ENCODE results near the gene ZGPAT.
"Not testable (repeated sequence)": the region's sequence is repeated elsewhere in the genome, so short reads cannot be mapped to it uniquely, and the experiment has no call there.

ZGPAT gene

GRCh38 chr20:63705232-63706026, 2.4 kb upstream of the ZGPAT start:
- DNase-seq, result no peak

GRCh38 chr20:63706027-63706695, 1.7 kb upstream of the ZGPAT start:
- no peak for DNase-seq

DNA sequence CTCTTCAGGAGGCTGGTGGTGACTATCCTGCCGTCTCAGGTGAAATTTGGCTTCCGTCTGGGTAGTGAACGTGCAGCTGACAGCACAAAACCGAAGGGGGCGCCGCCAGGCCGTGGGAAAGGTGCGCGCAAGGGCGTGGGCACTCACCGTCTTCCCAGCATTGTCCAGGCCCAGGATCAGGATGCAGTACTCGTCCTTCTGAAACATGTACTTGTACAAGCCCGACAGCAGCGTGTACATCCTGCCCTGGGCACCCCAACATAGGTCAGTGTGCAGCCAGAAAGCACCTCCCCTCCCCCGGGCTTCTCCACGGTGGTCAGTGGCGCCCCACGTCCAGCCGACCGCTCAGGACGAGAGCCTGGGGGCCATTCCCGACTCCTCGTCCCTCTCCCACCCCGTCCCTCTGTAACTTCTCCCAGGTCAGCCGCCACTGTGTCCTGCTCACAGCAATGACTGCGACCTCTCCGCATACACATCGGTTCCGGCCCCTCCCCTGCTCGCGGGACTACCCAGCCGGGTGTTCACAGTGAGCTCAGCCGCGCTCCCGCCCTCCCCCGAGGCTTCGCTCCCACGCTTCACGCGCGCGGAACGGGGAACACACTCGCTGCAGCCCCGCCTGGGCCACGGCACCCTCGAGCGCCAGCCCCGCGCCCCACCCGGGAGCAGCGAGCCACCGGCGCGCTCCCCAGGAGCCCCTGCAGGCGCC, 834 bp upstream of the ZGPAT start:
- no peak for DNase-seq

GRCh38 chr20:63708301-63709148, 686 bp downstream of the ZGPAT start:
- DNase-seq, result no peak

- no peak for DNase-seq
Observed at GRCh38 chr20:63709149-63709527, 1.3 kb downstream of the ZGPAT start.

- no peak for DNase-seq
Observed at GRCh38 chr20:63711085-63711645, 3.3 kb downstream of the ZGPAT start.

DNA sequence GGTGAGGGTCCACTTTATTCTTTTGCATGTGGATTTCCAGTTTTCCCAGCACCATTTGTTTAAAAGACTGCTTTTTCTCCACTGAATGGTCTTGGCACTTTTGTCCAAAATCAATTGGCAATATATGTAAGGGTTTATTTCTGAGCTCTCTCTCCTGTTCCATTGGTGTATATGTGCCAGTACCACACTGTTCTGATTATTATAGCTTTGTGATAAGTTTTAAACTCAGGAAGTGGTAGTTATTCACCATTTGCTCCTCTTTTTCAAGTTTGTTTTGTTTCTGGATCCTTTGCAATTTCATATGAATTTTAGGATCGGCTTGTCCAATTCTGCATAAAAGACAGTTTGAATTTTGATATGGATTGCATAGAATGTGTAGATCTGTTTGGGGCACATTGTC, 4.4 kb downstream of the ZGPAT start:
- no peak for DNase-seq

DNA sequence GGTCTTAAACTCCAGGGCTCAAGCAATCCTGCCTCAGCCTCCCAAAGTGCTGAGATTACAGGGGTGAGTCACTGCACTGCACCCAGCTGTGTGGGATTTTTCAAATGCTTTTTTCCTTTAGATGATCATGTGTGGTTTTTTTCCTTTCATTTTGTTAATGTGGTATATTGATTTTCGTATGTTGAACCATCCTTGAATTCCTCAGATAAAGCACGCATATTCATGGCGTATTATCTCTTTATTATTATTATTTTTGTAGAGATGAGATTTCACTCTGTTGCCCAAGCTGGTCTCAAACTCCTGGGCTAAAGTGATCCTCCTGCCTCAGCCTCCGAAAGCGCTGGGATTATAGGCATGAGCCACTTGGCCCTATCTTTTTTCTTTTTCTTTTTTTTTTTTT, 7.0 kb downstream of the ZGPAT start:
- no peak for DNase-seq

GRCh38 chr20:63718996-63719395, 11.2 kb downstream of the ZGPAT start:
- no peak for DNase-seq

DNA sequence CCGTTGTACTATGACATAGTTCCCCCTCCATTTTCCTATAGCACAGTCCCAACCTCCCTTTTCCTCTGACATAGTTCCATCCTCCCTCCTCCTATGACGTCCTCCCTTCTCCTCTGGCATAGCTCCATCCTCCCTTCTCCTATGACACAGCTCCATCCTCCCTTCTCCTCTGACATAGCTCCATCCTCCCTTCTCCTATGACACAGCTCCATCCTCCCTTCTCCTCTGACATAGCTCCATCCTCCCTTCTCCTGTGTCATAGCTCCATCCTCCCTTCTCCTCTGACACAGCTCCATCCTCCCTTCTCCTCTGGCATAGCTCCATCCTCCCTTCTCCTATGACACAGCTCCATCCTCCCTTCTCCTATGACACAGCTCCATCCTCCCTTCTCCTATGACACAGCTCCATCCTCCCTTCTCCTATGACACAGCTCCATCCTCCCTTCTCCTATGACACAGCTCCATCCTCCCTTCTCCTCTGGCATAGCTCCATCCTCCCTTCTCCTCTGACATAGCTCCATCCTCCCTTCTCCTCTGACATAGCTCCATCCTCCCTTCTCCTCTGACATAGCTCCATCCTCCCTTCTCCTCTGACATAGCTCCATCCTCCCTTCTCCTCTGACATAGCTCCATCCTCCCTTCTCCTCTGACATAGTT, 15.3 kb downstream of the ZGPAT start:
- DNase-seq, result not testable (repeated sequence)

GRCh38 chr20:63730189-63730733, 22.4 kb downstream of the ZGPAT start:
- not testable (repeated sequence) for DNase-seq

GRCh38 chr20:63731410-63731809, 23.6 kb downstream of the ZGPAT start:
- no peak for DNase-seq

DNA sequence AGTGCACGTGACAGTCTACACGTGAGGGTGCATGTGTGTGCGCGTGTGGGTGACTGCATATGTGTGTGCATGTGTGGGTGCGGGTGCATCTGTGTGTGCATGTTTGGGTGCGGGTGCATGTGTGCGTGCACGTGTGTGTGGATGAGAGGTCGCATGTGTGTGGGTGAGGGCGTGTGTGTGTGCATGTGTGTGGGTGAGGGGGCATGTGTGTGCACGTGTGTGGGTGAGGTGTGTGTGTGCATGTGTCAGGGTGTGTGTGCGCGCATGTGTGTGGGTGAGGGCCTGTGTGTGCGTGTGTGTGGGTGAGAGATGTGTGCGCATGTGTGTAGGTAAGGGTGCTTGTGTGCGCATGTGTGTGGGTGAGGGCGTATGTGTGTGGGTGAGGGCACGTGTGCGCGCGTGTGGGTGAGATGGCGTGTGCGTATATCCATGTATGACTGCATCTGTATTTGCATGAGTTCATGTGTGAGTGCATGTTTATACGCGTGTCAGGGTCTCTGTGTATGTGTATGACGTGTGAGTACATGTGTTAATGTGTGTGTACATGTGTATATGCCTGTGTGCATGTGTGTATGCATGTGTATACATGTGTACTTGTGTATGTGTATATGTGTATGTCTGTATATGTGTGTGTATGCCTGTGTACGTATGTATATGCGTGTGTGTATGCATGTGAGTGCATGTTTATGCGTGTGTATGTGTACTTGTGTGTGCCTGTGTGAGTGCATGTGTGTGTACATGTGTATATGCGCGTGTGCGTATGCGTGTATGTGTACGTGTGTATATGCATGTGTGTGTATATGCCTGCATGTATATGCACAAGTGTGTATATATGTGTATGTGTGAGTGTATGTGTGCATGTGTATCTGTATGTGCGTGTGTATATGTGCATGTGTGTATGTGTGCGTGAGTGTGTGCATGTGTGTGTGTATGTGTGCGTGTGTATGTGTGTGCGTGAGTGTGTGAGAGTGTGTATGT, 24.6 kb downstream of the ZGPAT start:
- no peak for DNase-seq

DNA sequence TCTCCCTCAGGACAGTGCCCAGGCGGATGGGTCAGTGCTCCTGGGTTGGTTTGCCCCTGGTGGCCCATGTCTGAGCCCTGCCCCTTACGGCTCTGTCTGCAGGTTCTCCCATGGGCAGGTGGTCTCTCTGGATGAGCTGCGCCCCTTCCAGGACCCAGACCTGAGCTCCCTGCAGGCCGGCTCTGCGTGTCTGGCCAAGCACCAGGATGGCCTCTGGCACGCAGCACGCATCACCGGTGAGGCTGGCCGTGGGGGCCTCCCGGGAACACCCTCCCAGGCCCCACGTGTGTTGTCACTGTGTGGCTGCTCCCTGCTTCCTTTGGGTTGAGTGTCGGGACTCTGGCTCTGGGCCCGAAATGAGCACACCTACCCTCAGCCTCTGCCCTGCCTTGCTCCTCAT, 25.3 kb downstream of the ZGPAT start:
- no peak for DNase-seq

DNA sequence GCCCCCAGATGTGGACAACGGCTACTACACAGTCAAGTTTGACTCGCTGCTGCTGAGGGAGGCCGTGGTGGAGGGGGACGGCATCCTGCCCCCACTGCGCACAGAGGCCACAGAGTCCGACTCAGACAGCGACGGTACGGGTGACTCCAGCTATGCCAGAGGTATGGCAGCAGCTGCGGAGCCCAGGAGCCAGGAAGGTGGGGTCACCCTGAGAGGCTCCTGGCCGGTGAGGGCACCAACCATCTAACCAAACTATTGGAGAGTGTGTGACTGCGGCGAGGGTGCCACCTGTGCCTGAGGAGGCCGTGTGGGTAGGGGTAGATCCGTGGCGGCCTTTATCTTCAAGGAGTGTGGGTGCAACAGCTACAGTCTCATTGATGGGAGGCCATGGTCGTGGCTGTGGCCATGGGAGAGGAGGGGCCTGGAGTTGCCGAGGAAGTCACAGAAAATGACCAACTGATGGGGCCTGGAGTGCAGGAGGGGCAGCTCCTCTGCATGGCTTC, 25.8 kb downstream of the ZGPAT start:
- DNase-seq, result no peak

- no peak for DNase-seq
Observed at GRCh38 chr20:63734111-63734945, 26.5 kb downstream of the ZGPAT start.

- DNase-seq, result no peak
Observed at GRCh38 chr20:63734946-63735858, 27.4 kb downstream of the ZGPAT start.

Data from NCI-H1436 (cell line).